ENCODE results near the gene PPM1L. TPM values are rescaled to one million over a fixed set of nuclear protein-coding genes. Genes with fewer than 3 reads are reported as not detected.

Gene PPM1L
- polyA plus RNA-seq, 5 donors, result 2.8 to 5.9 (median 4.9) TPM

- no peak for DNase-seq
Measured at GRCh38 chr3:160763073-160763472, 7.0 kb downstream of the PPM1L start.

GRCh38 chr3:160765211-160765610, 9.2 kb downstream of the PPM1L start:
- no peak for DNase-seq

DNA sequence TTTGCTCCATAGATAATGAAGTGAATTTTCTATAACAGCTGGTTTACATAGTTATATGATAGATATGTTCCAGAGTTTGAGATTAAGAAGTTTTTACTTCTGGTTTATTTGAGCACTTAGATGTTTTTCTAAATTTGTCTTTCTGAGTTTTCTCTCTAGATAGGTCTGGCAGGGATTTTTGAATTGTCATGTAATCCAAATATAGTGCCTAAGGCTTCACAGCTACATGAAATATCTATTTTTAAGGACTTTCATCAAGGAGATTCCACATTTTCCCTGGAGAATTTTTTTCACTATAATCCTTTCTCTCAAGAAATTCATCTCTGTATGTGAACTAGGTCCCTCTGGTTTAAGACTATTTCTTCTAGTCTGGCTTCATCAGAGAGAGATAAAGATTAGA, 12.0 kb downstream of the PPM1L start:
- no peak for DNase-seq

DNA sequence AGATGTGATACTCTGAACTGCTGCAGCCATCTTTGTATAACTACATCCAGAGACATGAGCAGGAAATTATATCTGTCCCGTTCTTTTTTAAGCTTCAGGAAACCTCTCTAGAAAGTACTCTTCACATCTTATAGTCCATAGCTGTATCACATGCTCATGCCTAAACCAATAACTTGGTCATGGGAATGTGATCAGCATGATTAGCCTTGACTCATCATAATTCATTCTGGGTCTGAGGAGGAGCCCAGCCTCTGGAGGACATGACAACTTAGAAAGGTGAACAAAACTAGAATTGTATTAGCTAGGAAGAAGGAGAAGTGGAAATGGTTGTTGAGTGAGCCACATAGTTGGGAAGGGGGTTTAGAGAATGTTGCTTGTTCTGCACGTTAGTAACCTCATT, 12.9 kb downstream of the PPM1L start:
- DNase-seq, result no peak

- no peak for DNase-seq
Measured at GRCh38 chr3:160771811-160772459, 15.9 kb downstream of the PPM1L start.

DNA sequence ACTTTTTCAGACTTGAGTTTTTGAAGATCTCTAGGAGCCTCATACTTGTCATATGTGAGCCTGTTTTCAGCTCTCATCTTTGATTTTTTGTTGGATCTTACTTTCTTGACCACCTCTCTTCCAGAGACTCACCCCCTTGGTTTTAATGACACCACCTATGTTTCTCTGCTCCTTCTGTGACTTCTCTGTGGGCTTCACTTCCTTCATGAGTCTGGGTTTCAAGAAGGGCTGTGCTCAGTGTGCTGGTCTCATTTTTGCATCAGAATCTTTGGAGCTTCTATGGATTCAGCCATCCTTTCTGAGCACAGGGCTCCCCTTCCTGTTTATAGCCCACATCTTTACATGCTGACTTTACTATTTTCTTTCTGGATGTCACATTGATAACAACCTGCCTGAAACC, 17.7 kb downstream of the PPM1L start:
- DNase-seq, result no peak

DNA sequence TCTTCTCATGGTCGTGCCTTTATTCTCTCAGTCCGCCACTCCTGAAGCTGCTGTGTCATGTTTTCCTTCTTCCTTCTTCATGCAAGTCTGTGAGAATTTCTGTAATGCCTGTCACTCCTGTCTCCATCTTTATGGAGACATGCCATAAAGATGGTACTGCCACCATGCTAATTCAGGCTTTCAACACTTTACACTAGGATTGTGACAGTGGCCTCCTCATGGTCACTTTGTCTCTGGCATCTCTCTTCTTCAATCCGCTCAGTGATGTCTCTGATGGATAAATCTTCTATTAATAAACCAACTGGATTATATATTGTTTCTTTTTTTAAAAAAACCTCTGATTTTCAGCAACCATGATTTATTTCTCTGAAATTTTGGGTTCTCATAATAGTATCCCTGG, 18.1 kb downstream of the PPM1L start:
- DNase-seq, result no peak

DNA sequence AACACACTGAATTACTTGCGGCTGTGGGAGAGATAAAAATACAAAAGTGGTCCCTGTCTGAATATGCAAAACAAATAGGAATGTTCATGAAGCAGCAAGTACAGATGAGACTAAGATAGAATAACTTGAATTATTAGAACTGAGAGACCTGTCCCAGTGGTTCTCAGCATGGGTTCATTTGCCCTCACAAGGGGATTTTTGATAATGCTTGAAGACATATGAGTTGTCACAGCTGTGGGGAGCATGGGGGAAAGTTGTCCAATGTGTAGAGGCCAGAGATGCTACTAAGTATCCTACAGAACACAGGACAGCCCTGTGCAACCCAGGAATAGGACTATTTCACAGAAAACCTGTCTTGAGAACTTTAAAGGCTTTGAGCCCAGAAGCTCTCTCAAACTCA, 22.4 kb downstream of the PPM1L start:
- DNase-seq, result no peak

GRCh38 chr3:160779040-160779439, 23.0 kb downstream of the PPM1L start:
- no peak for DNase-seq

DNA sequence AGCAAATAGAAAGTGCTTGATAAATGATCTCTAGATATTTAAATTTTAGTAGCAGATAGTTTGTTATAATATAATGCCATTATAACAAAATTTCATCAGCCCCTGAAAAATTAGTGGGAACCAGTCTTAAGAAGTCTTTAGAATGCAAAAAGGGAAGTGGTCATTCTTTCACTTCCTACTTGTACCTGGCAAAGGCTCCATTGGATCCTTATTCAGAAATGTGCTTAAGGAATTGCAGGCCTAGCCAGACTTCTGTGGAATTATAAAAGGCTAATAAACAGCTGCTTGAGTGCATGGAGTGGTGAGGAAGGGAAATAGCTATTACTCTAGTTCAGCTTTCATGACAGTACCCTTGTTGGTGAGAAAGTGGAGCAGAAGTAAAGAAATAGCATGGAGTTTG, 24.2 kb downstream of the PPM1L start:
- no peak for DNase-seq

DNA sequence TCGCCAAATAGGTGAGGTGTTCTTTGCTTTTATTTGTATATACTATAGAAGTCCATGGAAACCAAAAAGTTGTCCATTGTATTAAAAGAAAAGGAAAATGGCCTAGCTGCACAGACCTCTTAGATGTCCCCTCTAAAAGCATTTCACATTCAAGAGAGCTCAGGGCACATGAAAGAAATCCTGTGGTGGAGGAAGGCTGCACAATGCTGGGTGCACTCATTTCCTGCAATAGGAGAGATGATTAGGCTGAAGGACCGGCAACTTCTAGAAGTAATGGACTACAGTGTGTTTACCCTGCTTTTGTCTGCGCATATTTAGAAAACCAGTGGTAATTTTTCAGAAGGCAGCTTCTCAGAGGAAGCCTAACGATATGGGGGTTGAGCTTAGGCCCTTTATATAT, 25.4 kb downstream of the PPM1L start:
- DNase-seq, result no peak

DNA sequence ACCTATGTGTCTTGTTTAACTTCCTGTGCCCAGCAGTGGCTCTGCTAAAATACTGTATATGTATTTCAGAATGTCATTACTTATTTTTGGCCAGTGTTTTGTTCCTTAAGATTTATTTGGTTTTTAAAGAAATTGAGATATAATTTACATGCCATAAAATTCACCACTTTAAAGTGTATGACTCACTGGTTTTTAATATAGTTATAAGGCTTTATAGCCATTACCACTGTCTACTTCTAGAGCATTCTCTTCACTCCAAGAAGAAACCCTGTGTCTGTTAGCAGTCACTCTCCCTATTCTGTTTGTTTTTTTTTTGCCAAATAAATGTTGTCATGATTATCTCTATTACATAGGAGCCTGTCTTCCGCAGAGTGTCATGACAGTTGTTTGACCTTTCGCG, 25.8 kb downstream of the PPM1L start:
- no peak for DNase-seq

- DNase-seq, result no peak
Measured at GRCh38 chr3:160784853-160785252, 28.8 kb downstream of the PPM1L start.

GRCh38 chr3:160790726-160791125, 34.7 kb downstream of the PPM1L start:
- DNase-seq, result no peak

- DNase-seq, result no peak
Measured at GRCh38 chr3:160792540-160792939, 36.5 kb downstream of the PPM1L start.

DNA sequence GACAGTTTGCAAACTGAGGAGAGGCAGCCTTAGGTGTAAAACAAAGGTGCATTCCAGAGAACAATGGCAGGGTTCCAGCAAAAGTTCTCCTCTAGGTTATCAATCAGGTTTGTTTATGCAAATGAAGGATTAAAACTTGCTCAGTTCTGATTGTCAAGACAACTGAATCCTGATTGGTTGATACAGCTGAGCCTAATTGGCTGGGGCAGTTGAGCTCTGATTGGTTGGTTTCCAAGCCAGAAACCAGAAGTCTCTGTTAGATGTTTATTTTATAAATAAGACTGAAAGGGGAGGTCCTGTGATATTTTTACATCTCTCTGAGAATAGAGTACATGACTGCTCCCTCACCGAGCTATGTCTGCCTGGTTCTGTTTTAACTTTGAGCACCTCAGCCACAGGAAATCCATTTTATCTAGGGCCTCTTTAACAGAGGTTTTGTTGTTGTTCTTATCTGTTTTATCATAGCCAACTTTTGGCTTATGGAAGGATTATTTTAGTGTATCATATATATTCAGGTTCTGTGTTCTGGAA, 37.8 kb downstream of the PPM1L start:
- no peak for DNase-seq

DNA sequence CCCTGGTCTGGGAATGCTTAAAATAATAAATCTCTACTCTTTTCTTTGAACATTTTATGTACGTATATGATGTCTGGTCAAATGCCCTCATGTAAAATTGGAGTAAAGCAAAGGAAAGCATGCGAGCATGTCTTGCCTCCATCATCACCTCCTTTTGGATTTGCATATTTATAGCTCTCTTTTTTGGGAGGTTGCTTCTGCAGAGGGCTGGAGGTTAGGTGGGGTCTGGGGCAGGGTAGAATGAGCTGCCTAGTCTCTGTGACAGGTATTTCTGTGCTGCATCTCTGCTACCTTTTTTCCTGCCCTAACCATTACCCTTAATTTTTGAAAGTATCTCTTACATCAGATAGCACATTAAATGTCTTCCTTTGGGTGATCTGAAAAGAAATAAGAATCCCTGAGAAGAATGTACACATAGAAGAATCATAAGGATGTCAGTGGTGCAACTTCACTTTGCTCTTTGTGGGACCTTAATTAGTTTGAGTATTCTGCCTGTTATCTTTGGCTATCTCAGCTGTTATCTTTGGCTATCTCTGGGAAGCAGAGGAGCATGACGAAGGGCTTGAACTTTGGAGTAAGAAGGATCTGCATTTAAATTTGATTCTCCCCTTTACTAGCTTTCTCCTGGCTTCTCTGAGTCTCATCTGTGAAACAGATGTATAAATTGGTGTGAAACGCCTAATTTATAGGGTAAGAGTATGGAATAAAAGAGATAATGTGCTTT, 40.2 kb downstream of the PPM1L start:
- DNase-seq, result no peak

GRCh38 chr3:160796813-160797164, 40.8 kb downstream of the PPM1L start:
- DNase-seq, result no peak

GRCh38 chr3:160797356-160797755, 41.3 kb downstream of the PPM1L start:
- no peak for DNase-seq

DNA sequence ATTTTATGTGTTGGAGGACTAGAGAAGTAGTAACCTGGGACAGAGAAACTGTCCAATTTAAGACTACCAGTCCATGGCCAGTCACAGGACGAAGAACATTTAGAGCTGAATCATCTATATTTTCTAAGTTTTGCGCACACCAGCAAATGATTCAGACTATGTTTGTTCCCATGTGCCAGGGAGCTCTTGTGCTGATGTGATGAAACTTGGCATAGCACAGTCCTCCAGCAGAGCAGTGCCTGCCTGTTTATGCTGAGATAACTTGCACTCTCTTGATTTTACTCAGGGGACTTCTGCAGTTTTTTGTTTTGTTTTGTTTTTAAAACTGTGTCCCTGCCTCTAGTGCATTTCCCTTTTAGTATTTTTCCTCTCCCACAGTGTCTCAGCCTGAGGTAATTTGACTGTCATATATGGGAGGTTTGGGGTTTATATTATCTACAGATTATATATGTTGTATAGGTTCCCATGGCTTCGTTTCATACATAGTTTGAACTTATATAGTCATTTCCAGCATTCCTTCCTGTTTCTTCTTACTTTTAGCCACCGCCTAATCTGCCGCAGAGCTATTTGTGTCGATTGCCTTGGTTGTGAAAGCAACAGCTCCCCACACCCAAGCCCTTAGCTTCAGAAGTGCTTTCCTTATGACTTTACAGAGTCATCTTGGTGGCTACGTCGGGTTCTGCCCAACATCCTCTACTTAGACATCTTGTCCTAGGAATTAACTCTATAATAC, 45.5 kb downstream of the PPM1L start:
- DNase-seq, result no peak

DNA sequence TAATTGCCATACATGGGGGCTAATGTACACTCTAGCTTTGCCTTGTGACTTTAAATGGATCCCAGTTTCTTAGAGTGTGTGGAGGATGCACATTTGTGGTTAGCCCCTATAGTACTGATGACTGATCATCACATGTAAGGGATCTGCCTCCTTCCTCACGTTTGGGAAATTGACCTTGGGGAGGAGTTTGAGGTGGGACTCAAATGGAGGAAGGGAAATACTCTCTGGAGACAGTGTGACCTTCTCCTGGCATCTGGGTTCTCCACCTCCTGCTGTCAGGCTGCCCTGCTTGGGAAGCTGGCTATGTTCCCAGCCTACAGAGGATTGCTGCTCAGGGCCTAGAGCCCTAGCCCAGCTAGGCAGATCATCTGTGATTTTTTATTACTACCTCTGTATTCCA, 48.7 kb downstream of the PPM1L start:
- no peak for DNase-seq

DNA sequence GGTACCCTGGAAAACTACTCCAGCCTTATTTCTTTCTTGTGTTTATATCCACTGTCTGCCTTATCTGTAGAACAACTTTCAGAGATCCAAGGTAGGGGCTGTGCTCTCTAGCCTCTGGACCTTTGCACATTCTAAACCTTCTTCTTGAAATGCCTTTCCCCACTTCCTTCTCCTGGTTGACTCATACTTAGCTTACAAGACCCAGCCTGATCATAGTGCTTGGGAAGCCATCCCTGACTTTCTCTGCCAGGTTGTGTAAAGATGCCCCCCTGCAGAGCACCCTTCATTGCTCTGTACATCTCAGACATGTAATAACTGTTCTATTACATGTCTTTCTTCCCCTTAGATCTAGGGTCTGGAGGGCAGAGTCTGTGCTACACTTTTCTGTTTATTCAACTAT, 50.1 kb downstream of the PPM1L start:
- DNase-seq, result no peak

DNA sequence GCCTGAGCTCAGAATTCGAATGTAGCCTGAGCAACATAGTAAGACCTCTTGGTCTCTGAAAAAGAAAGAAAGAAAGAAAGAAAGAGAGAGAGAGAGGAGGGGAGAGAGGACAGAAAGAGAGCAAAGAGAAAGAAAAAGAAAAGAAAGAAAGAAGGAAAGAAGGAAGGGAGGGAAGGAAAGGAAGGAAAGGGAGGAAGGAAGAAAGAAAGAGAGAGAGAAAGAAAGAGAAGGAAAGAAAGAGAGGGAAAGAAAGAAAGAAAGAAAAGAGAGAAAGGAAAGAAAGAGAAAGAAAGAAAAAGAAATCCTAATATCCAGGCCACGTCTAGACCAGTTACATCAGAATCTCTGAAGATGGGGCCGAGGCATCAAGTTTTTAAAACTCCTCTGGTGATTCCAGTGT, 50.7 kb downstream of the PPM1L start:
- no peak for DNase-seq

All from right lung (tissue), 5 donors.